Lung (tissue), 12 donors: Measurements from ENCODE around the gene ZSCAN16. TPM values are rescaled to one million over a fixed set of nuclear protein-coding genes. Genes with fewer than 3 reads are reported as not detected.

Experiments used
- ATAC-seq: fragments of 200-7000 bp; cut with Tn5 transposase; one replicate; pipeline ENCODE4 v1.9.1; 2020; ENCODE audit warnings: moderate number of reproducible peaks; ENCODE audit not compliant: insufficient read depth, low FRiP score
- DNase-seq, 3 donors: peaks; one replicate each; pipeline ENCODE4 v3.0.0-alpha.2; 2013 to 2017
- H3K27ac ChIP-seq, 2 donors: one replicate each; pipeline ENCODE4 v1.5.1; 2013; ENCODE audit warnings: mild to moderate bottlenecking in 2 of 2, moderate library complexity in 2 of 2, control low read depth in 1 of 2, inconsistent platforms in 1 of 2, low read depth in 1 of 2, low read length in 1 of 2
- H3K27me3 ChIP-seq, 3 donors: one replicate each; pipeline ENCODE4 v1.5.1; 2013; ENCODE audit warnings: low read length in 2 of 3; ENCODE audit not compliant: control insufficient read depth in 3 of 3, insufficient read depth in 3 of 3
- H3K36me3 ChIP-seq, 4 donors: one replicate each; pipeline ENCODE4 v1.5.1; 2013; ENCODE audit warnings: low read length in 4 of 4, mild to moderate bottlenecking in 1 of 4, moderate library complexity in 1 of 4; ENCODE audit not compliant: control insufficient read depth in 4 of 4, insufficient read depth in 4 of 4
- H3K4me1 ChIP-seq, 5 donors: one replicate each; pipeline ENCODE4 v1.5.1; 2013; ENCODE audit warnings: low read length in 5 of 5, mild to moderate bottlenecking in 2 of 5, moderate library complexity in 1 of 5; ENCODE audit not compliant: control insufficient read depth in 5 of 5, insufficient read depth in 5 of 5
- H3K4me3 ChIP-seq: one replicate; pipeline ENCODE4 v1.5.1; 2013; ENCODE audit warnings: mild to moderate bottlenecking, control low read depth, moderate library complexity
- H3K9ac ChIP-seq, 2 donors: one replicate each; pipeline ENCODE4 v1.5.1; 2013; ENCODE audit warnings: low read length in 2 of 2, control low read depth in 1 of 2; ENCODE audit not compliant: insufficient read depth in 1 of 2
- H3K9me3 ChIP-seq, 4 donors: one replicate each; pipeline ENCODE4 v1.5.1; 2013; ENCODE audit warnings: low read length in 3 of 4, mild to moderate bottlenecking in 1 of 4, moderate library complexity in 1 of 4; ENCODE audit not compliant: control insufficient read depth in 4 of 4, insufficient read depth in 3 of 4
- CTCF ChIP-seq: IDR thresholded peaks from 2 replicates; pipeline ENCODE4 v1.5.1; 2012; ENCODE audit warnings: mild to moderate bottlenecking; ENCODE audit errors: control extremely low read depth, extremely low read depth
- WGBS, 2 donors: extraction: QIAGEN DNeasy Blood & Tissue Kit; methylation state at CpG; one replicate each; pipeline ENCODE4 v1.1.7; 2013; 5-methylcytosine and 5-hydroxymethylcytosine counted together
- polyA plus RNA-seq, 2 donors: library from polyadenylated mRNA; stranded (reverse); fragments of 200-250 nt; gene quantifications; one replicate each; pipeline ENCODE4 v1.2.1, GENCODE V29; 2013
- total RNA-seq, 2 donors: library from RNA; depleted of rRNA in 1 of 2; stranded (reverse); fragments of >200 nt in 1 of 2; gene quantifications; one replicate each; pipeline ENCODE4 v1.2.1, GENCODE V29; 2014 to 2021
- donor health status: control.
- donor health status: control.
- donor health status: Bipolar disorder and iron deficiency.
- donor health status: healthy.
- donor health status: DM: yes; HTN: yes; CAD: no.

Gene ZSCAN16
- total and polyA plus RNA-seq, 4 donors, result 4.5 to 10.2 (median 6.1) TPM

- Histone ChIP-seq H3K4me1 (peaks cover 0 to 24% (median 6%) of the 10 kb centered on the region in 5 donors), H3K4me3 (peak overlapping the region; percentile 81), H3K9me3 (no peaks in the 10 kb centered on the region), H3K27ac (peak overlapping the region; percentile 95 to 97), H3K27me3 (no peaks in the 10 kb centered on the region), H3K9ac (peak overlapping the region; percentile 86 to 99), H3K36me3 (peaks cover 0 to 4% (median 2%) of the 10 kb centered on the region in 4 donors)
- ATAC-seq (peak; percentile 87), DNase-seq (peak; percentile 94 to 98 (median 97))
- WGBS, 2 donors, result 0% methylated on average over 58 of the region's 58 CpGs
- TF ChIP-seq CTCF, result no peak
Measured at GRCh38 chr6:28136585-28137504, 12.4 kb downstream of the ZSCAN16 start.

- WGBS, 2 donors, result 1% methylated on average over 6 of the region's 6 CpGs
- ATAC-seq, result peak; percentile 8
Measured at GRCh38 chr6:28137505-28137981, 13.1 kb downstream of the ZSCAN16 start.

GRCh38 chr6:28139860-28140543, 15.6 kb downstream of the ZSCAN16 start:
- TF ChIP-seq CTCF, result no peak
- Histone ChIP-seq H3K4me1 (peaks cover 0 to 34% (median 10%) of the 10 kb centered on the region in 5 donors), H3K27ac (no peak overlapping the region), H3K9me3 (no peaks in the 10 kb centered on the region), H3K9ac (no peak overlapping the region), H3K27me3 (no peaks in the 10 kb centered on the region), H3K4me3 (no peak overlapping the region), H3K36me3 (peaks cover 0 to 2% (median 0%) of the 10 kb centered on the region in 4 donors)
- DNase-seq (no peak), ATAC-seq (no peak)
- WGBS, 2 donors, result 61 to 83% methylated on average over 9 of the region's 9 CpGs

More at GRCh38 chr6:28137505-28137981, 13.1 kb downstream of the ZSCAN16 start:
- Histone ChIP-seq H3K9me3 (no peaks in the 10 kb centered on the region), H3K36me3 (peaks cover 0 to 4% (median 2%) of the 10 kb centered on the region in 4 donors), H3K27me3 (no peaks in the 10 kb centered on the region), H3K27ac (peak overlapping the region; percentile 95 to 97), H3K4me1 (peaks cover 0 to 27% (median 6%) of the 10 kb centered on the region in 5 donors), H3K9ac (peak overlapping the region; percentile 86 to 99), H3K4me3 (peak overlapping the region; percentile 81)
- peak in 1 of 3 donors; percentile 50 for DNase-seq
- no peak for TF ChIP-seq CTCF
